GM18519 (cell line): ENCODE measurements around the gene GLYAT.
"Not testable (repeated sequence)": the region's sequence is repeated elsewhere in the genome, so short reads cannot be mapped to it uniquely, and the experiment has no call there.

Source experiments
- ATAC-seq: cut with Tn5 transposase; IDR thresholded peaks from one replicate; pipeline ENCODE4 v1.9.1; 2021; ENCODE audit warnings: mild to moderate bottlenecking, moderate library complexity; ENCODE audit not compliant: unreplicated experiment, low FRiP score

Gene GLYAT

DNA sequence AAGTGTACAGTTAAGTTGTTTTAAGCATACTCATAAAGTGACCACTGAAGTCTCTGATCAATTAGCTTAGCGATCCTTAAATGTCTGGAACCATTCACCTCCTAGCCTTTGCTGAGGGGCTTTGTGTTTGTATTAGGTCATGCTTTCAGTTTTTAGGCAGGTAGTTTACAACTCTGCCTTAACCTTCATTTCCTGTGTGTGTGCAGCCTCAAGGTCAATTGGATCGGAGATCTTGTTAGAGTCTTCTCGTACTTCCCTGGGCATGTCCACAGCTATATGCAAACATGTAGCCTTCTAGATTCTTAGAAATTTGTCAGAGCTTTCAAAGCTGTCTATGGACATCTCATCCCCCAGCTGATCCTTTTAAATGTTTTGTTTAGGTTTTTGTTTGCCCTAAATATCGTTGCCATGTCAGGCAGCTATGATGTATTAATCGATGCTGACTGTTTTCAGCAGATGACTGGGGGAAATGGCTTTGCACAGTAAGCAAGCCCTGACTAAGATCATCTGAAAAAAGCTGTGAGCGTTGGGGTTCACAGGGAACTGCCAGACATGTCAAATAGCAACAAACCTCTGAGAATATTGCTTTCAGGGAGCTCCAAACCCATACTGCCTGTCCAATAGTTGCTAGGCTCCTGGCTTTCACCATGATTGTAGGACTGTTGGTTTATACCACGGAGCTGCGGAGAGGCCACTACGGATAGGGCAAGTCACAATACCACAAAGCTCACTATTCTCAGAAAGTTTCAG is 45.6 kb downstream of the GLYAT start:
- ATAC-seq: no peak

DNA sequence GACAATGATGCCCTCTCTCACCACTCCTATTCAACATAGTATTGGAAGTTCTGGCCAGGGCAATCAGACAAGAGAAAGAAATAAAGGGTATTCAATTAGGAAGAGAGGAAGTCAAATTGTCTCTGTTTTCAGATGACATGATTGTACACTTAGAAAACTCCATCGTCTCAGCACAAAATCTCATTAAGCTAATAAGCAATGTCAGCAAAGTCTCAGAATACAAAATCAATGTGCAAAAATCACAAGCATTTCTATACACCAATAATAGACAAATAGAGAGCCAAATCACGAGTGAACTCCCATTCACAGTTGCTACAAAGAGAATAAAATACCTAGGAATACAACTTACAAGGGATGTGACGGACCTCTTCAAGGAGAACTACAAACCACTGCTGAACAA is 49.1 kb downstream of the GLYAT start:
- not testable (repeated sequence) for ATAC-seq

DNA sequence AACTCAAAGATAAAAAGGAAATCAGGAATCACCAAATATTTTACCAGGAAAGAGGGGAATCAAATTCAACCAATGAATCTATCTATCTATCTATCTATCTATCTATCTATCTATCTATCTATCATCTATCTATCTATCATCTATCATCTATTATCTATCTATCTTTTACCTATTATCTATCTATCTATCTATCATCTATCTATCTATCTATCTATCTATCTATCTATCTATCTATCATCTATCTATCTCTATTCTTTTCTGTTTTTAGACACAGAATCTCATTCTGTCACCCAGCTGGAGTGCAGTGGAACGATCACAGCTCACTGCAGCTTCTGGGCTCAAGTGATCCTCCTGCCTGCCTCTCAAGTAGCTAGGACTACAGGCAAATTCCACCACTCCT is 54.2 kb downstream of the GLYAT start:
- ATAC-seq: not testable (repeated sequence)

DNA sequence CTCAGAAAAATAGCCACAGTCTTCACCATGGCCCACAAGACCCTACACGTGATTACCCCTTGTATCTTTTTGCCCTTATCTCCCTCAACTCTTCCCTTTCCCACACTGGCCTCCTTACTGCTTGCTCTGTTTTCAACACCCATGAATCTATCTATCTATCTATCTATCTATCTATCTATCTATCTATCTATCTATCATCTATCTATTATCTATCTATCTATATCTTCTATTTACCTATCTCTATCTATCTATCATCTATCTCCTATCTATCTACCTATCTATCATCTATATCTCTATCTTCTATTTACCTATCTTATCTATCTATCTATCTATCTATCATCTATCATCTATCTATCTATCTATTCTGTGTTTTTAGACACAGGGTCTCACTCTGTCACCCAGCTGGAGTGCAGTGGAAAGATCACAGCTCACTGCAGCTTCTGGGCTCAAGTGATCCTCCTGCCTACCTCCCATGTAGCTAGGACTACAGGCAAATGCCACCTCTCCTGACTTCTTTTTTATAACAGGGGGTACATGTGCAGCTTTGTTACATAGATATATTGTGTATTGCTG is 55.1 kb downstream of the GLYAT start:
- ATAC-seq: no peak

DNA sequence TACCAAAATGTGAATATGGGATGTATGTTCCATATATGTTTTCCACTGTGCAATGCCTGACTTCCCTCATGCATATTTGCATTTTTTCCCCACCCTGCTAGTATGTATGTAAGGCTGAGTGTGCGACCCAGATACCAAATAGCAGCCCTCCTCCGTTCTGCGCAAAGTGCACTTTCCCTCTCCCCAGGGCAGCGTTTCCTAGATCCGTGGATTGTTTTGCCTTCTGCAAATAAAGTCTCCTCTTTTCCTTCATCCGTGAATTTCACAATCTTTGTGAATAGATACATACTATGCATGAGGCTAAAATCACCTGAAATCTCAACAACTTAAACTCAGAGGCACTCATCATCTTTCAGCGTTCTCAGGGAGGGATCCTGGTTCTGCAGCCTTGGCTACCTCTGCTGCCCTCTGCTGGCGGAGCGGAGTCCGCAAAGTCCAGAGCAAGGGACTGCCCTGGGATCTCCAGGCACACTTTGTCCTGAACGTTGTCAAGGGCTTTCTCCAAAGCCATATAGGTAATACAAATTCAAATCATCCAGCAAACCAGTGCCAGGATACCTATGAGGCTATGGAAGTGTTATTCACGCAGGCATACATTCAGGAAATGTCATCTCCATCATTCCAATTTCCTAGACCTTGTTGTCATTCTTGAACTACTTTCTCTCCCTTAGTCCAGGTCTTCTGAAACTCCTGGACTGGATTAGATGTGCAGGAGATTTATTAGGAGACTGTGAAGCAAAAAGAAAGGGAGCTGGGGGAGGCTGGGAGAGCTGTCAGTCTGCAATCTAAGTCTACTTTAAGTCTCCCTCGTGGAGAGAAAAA is 56.2 kb downstream of the GLYAT start:
- peak; percentile 84 for ATAC-seq

- ATAC-seq: no peak
Observed at GRCh38 chr11:58674609-58675008, 57.1 kb downstream of the GLYAT start.

DNA sequence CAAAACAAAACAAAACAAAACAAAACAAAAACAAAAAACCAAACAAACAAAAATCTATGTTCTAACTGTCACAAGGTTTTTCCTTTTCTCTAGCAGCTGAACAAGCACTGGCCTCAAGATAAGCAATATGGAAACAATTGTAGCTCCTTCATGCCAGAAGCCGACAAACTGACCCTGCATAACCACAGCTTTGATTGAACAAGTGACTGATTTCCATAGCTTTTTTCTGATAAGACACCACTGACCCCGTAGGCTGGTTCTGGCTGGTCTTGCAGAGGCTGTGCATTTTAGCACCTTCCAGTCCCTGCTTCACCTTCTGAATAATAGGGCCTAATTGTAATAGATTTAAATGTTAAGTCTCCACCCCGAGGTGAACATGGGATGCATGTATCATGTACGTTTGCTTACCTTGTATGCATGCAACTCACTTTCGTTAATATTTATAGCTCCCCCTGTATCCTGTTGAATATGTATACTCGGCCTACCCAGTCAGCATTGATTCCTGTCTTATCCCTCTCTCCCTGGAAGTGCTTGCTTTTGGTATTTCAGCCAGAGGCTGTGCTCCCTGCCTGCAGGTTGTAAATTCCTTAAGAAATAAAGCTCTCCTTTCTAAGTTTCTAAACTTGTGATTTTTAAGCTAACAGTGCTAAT is 59.6 kb downstream of the GLYAT start:
- ATAC-seq: no peak

- no peak for ATAC-seq
Observed at GRCh38 chr11:58659910-58660570, 71.7 kb downstream of the GLYAT start.

GRCh38 chr11:58659404-58659803 is 72.3 kb downstream of the GLYAT start:
- no peak for ATAC-seq
